Glutamatergic neuron (in vitro differentiated cells): ENCODE data around the gene ZNF234. TPM values are rescaled to one million over a fixed set of nuclear protein-coding genes. Genes with fewer than 3 reads are reported as not detected.
A peak's percentile ranks its signal among the peaks of the same experiment; 100 is the strongest.

Experiments used
- DNase-seq: peaks from one replicate; pipeline ENCODE4 v3.0.0; 2022
- H3K27ac Mint-ChIP-seq: one replicate; pipeline ENCODE4 v1.8.0; 2020; ENCODE audit warnings: mild to moderate bottlenecking, mixed read lengths, inconsistent platforms; ENCODE audit not compliant: unreplicated experiment
- H3K27me3 Mint-ChIP-seq: one replicate; pipeline ENCODE4 v1.8.0; 2020; ENCODE audit warnings: mild to moderate bottlenecking, moderate library complexity, mixed read lengths, inconsistent platforms; ENCODE audit not compliant: unreplicated experiment
- H3K36me3 Mint-ChIP-seq: one replicate; pipeline ENCODE4 v1.8.0; 2020; ENCODE audit warnings: mild to moderate bottlenecking, mixed read lengths, inconsistent platforms; ENCODE audit not compliant: unreplicated experiment
- H3K4me1 Mint-ChIP-seq: one replicate; pipeline ENCODE4 v1.8.0; 2020; ENCODE audit warnings: mild to moderate bottlenecking, low read depth, mixed read lengths, inconsistent platforms; ENCODE audit not compliant: unreplicated experiment
- H3K4me3 Mint-ChIP-seq: one replicate; pipeline ENCODE4 v1.8.0; 2020; ENCODE audit warnings: mild to moderate bottlenecking, mixed read lengths, inconsistent platforms; ENCODE audit not compliant: unreplicated experiment
- H3K9me3 Mint-ChIP-seq: one replicate; pipeline ENCODE4 v1.8.0; 2020; ENCODE audit warnings: mild to moderate bottlenecking, moderate library complexity, mixed read lengths, inconsistent platforms; ENCODE audit not compliant: unreplicated experiment
- CTCF ChIP-seq: fragments of 200-600 bp; sonication (generic); IDR thresholded peaks from one replicate; pipeline ENCODE4 v1.5.0; 2021; ENCODE audit not compliant: partially characterized antibody, unreplicated experiment
- total RNA-seq: library from RNA; stranded (reverse); fragmentation: NEBNext Ultra II Directional; extraction: Animal tissue kit (Norgen Biotek cat#: 25700); gene quantifications from one replicate; pipeline ENCODE4 v1.2.1, GENCODE V29; 2021; ENCODE audit not compliant: unreplicated experiment

Gene ZNF234
- total RNA-seq, 1 donor from 2014 or later: 19.2 TPM

- peaks cover 4% of the 10 kb centered on the region for H3K9me3 Mint-ChIP-seq
- H3K4me3 Mint-ChIP-seq: no peak overlapping the region
- no peak overlapping the region for H3K27ac Mint-ChIP-seq
- no peaks in the 10 kb centered on the region for H3K4me1 Mint-ChIP-seq
- peaks cover 4% of the 10 kb centered on the region for H3K27me3 Mint-ChIP-seq
- no peak for DNase-seq
- peaks cover 17% of the 10 kb centered on the region for H3K36me3 Mint-ChIP-seq
- TF ChIP-seq CTCF: no peak
These were observed 9.4 kb upstream of the ZNF234 start for GRCh38 chr19:44131955-44132354.

- Mint-ChIP-seq H3K4me1 (peaks cover 3% of the 10 kb centered on the region), H3K4me3 (peak overlapping the region; percentile 90), H3K27ac (peak overlapping the region; percentile 62), H3K36me3 (no peaks in the 10 kb centered on the region), H3K9me3 (peaks cover 3% of the 10 kb centered on the region), H3K27me3 (no peaks in the 10 kb centered on the region)
- DNase-seq: no peak
- TF ChIP-seq CTCF: no peak
These were observed 692 bp downstream of the ZNF234 start for GRCh38 chr19:44142059-44142433.

GRCh38 chr19:44149776-44150175, 8.4 kb downstream of the ZNF234 start:
- TF ChIP-seq CTCF: no peak
- H3K36me3 Mint-ChIP-seq: peaks cover 27% of the 10 kb centered on the region
- H3K27ac Mint-ChIP-seq: no peak overlapping the region
- no peaks in the 10 kb centered on the region for H3K27me3 Mint-ChIP-seq
- no peaks in the 10 kb centered on the region for H3K4me1 Mint-ChIP-seq
- H3K4me3 Mint-ChIP-seq: no peak overlapping the region
- DNase-seq: no peak
- H3K9me3 Mint-ChIP-seq: no peaks in the 10 kb centered on the region

- Mint-ChIP-seq H3K27me3 (no peaks in the 10 kb centered on the region), H3K27ac (no peak overlapping the region), H3K4me3 (no peak overlapping the region), H3K4me1 (no peaks in the 10 kb centered on the region), H3K36me3 (peaks cover 38% of the 10 kb centered on the region), H3K9me3 (peaks cover 7% of the 10 kb centered on the region)
- TF ChIP-seq CTCF: no peak
- DNase-seq: no peak
These were observed 10.1 kb downstream of the ZNF234 start for GRCh38 chr19:44151491-44151890.

GRCh38 chr19:44156475-44156874, 15.1 kb downstream of the ZNF234 start:
- H3K4me1 Mint-ChIP-seq: no peaks in the 10 kb centered on the region
- peaks cover 55% of the 10 kb centered on the region for H3K36me3 Mint-ChIP-seq
- no peak for DNase-seq
- TF ChIP-seq CTCF: no peak
- no peak overlapping the region for H3K27ac Mint-ChIP-seq
- no peaks in the 10 kb centered on the region for H3K27me3 Mint-ChIP-seq
- peaks cover 14% of the 10 kb centered on the region for H3K9me3 Mint-ChIP-seq
- no peak overlapping the region for H3K4me3 Mint-ChIP-seq
